Uterus (tissue), 2 donors: Measurements from ENCODE around the gene MS4A18.

Experiments used
- POLR2A ChIP-seq, 2 donors: fragments of 450-650 bp; IDR thresholded peaks; one replicate each; pipeline ENCODE4 v1.6.1; 2016; ENCODE audit warnings: antibody characterized with exemption in 2 of 2, mild to moderate bottlenecking in 1 of 2, moderate library complexity in 1 of 2
- TF ChIP-seq, protein P1 (sequence below), 4 experiments: fragments of 200-600 bp in 2 of 4; fragments of 450-650 bp in 2 of 4; sonication (generic) in 2 of 4; IDR thresholded peaks; one replicate each; pipeline ENCODE4 v1.5.1; 2016 to 2019; ENCODE audit warnings: antibody characterized with exemption in 4 of 4, mild to moderate bottlenecking in 2 of 4, moderate library complexity in 1 of 4

- no peak for TF ChIP-seq POLR2A (IDR thresholded peaks at IDR 0.05)
- TF ChIP-seq, protein P1, sequence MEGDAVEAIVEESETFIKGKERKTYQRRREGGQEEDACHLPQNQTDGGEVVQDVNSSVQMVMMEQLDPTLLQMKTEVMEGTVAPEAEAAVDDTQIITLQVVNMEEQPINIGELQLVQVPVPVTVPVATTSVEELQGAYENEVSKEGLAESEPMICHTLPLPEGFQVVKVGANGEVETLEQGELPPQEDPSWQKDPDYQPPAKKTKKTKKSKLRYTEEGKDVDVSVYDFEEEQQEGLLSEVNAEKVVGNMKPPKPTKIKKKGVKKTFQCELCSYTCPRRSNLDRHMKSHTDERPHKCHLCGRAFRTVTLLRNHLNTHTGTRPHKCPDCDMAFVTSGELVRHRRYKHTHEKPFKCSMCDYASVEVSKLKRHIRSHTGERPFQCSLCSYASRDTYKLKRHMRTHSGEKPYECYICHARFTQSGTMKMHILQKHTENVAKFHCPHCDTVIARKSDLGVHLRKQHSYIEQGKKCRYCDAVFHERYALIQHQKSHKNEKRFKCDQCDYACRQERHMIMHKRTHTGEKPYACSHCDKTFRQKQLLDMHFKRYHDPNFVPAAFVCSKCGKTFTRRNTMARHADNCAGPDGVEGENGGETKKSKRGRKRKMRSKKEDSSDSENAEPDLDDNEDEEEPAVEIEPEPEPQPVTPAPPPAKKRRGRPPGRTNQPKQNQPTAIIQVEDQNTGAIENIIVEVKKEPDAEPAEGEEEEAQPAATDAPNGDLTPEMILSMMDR (IDR thresholded peaks at IDR 0.05), result no peak
Observed at GRCh38 chr11:60739114-60739513, 14.6 kb downstream of the MS4A18 start.
